ENCODE measurements around the gene ZEB2. TPM values are rescaled to one million over a fixed set of nuclear protein-coding genes. Genes with fewer than 3 reads are reported as not detected.
A peak's percentile ranks its signal among the peaks of the same experiment; 100 is the strongest.

Gene ZEB2
- total RNA-seq, 1 experiment from 2014 or later = 1.2 TPM

GRCh38 chr2:144443837-144444817, 75.8 kb downstream of the ZEB2 start:
- no peak overlapping the region for H3T11ph ChIP-seq (ENCODE audit: low read length)
- H3K79me2 ChIP-seq (ENCODE audit: insufficient read depth, low read length) = no peaks in the 10 kb centered on the region
- peak overlapping the region; percentile 12 to 94 (median 53); a peak in 5 of 7 replicates for H3K27ac Mint-ChIP-seq
- H3K36me3 Mint-ChIP-seq (ENCODE audit: insufficient read depth in 1 of 3, low read depth in 3 of 3) = peaks cover 0 to 11% (median 6%) of the 10 kb centered on the region in 3 experiments; a peak in 4 of 7 replicates
- no peaks in the 10 kb centered on the region for H4K20me1 ChIP-seq (ENCODE audit: control insufficient read depth, insufficient read depth, insufficient read length)
- H3K9me3 ChIP-seq (ENCODE audit: control insufficient read depth, low read depth, low read length) = no peaks in the 10 kb centered on the region
- no peak overlapping the region for H2BK120ac ChIP-seq (ENCODE audit: low read depth, low read length, poor library complexity, severe bottlenecking)
- H2BK12ac ChIP-seq (ENCODE audit: insufficient read length, low read depth, low read length) = no peak overlapping the region
- no peaks in the 10 kb centered on the region for H3K79me1 ChIP-seq (ENCODE audit: insufficient read depth, low read depth, low read length, poor library complexity, severe bottlenecking)
- H3K4me1 Mint-ChIP-seq = peaks cover 58% of the 10 kb centered on the region in 2 experiments
- H3K27me3 Mint-ChIP-seq (ENCODE audit: low read depth) = peaks cover 36% of the 10 kb centered on the region
- H3K4ac ChIP-seq (ENCODE audit: low read depth, low read length) = no peak overlapping the region
- no peak overlapping the region for H2AFZ ChIP-seq (ENCODE audit: low read length)
- no peak overlapping the region for H3K14ac ChIP-seq (ENCODE audit: insufficient read depth, low read length)
- no peak overlapping the region for H4K91ac ChIP-seq (ENCODE audit: insufficient read length, low read depth, low read length)
- H3K4me1 ChIP-seq (ENCODE audit: insufficient read depth, low read length) = peaks cover 4% of the 10 kb centered on the region; the same call in 1 of the 2 replicates
- no peak overlapping the region for H4K8ac ChIP-seq (replicated peaks; ENCODE audit: insufficient read length, low read depth, low read length)
- H3K56ac ChIP-seq (ENCODE audit: insufficient read length, low read depth, low read length) = no peak overlapping the region
- H2BK5ac ChIP-seq (ENCODE audit: insufficient read length, low read length) = no peak overlapping the region
- H3K23me2 ChIP-seq (ENCODE audit: insufficient read length, low read depth, low read length, poor library complexity, severe bottlenecking) = no peaks in the 10 kb centered on the region
- H3K9me3 Mint-ChIP-seq = peaks cover 8% of the 10 kb centered on the region in 2 experiments; a peak in 4 of 5 replicates
- H3K27me3 ChIP-seq (ENCODE audit: insufficient read depth, low read length) = peaks cover 5% of the 10 kb centered on the region; the same call in 1 of the 2 replicates
- H3K23ac ChIP-seq (ENCODE audit: insufficient read length, low read depth, low read length) = no peak overlapping the region
- peak; percentile 59 for DNase-seq
- H3K9ac ChIP-seq (ENCODE audit: extremely low read depth, insufficient read length, low read length) = no peak overlapping the region
- no CpG with 5 or more reads among the region's 6 CpGs for WGBS (ENCODE audit: extremely low coverage, insufficient read length, low lambda C conversion rate)
- H3K4me2 ChIP-seq (ENCODE audit: insufficient read depth, insufficient read length, low read length) = no peak overlapping the region
- H3K18ac ChIP-seq (ENCODE audit: insufficient read length, low read depth, low read length) = no peak overlapping the region
- H2BK15ac ChIP-seq (ENCODE audit: low read depth, low read length) = no peak overlapping the region
- H2BK20ac ChIP-seq (ENCODE audit: low read depth, low read length, poor library complexity, severe bottlenecking) = no peak overlapping the region
- H3K4me3 Mint-ChIP-seq = peak overlapping the region; percentile 7 to 60; a peak in 4 of 5 replicates
- no peak overlapping the region for H2AK5ac ChIP-seq (ENCODE audit: insufficient read length, low read length)
- no peak overlapping the region for H3K27ac ChIP-seq (ENCODE audit: insufficient read length, low read depth, low read length)
- TF ChIP-seq CTCF (conservative IDR thresholded peaks at IDR 0.05) = no peak
- no peak overlapping the region for H4K5ac ChIP-seq (ENCODE audit: insufficient read length, low read depth, low read length)

Data from H9 (cell line).